SU-DHL-6 (cell line): ENCODE measurements around the gene AP2A2.

Experiments used
- EZH2phosphoT487 ChIP-seq: fragments of 200-600 bp; sonication (generic), shearing (Covaris generic); conservative IDR thresholded peaks from 2 replicates; pipeline ENCODE4 v1.6.1; 2018; ENCODE audit warnings: mild to moderate bottlenecking, antibody characterized with exemption, low read length, moderate library complexity, mixed read lengths
- TF ChIP-seq, protein P1 (sequence below): fragments of 200-600 bp; sonication (generic); IDR thresholded peaks from one replicate; pipeline ENCODE4 v1.5.1; 2017; ENCODE audit warnings: antibody characterized with exemption, mild to moderate bottlenecking, low read length, moderate library complexity; ENCODE audit not compliant: insufficient read depth, poor library complexity, severe bottlenecking

GRCh38 chr11:1027483-1028290, 102.0 kb downstream of the AP2A2 start:
- TF ChIP-seq, protein P1, sequence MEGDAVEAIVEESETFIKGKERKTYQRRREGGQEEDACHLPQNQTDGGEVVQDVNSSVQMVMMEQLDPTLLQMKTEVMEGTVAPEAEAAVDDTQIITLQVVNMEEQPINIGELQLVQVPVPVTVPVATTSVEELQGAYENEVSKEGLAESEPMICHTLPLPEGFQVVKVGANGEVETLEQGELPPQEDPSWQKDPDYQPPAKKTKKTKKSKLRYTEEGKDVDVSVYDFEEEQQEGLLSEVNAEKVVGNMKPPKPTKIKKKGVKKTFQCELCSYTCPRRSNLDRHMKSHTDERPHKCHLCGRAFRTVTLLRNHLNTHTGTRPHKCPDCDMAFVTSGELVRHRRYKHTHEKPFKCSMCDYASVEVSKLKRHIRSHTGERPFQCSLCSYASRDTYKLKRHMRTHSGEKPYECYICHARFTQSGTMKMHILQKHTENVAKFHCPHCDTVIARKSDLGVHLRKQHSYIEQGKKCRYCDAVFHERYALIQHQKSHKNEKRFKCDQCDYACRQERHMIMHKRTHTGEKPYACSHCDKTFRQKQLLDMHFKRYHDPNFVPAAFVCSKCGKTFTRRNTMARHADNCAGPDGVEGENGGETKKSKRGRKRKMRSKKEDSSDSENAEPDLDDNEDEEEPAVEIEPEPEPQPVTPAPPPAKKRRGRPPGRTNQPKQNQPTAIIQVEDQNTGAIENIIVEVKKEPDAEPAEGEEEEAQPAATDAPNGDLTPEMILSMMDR = no peak
- no peak for TF ChIP-seq EZH2phosphoT487
